Peyer's patch (tissue), 4 donors: ENCODE results near the gene SLC2A4RG.

ENCODE experiments used
- POLR2A ChIP-seq, 2 donors: fragments of 450-650 bp; IDR thresholded peaks; one replicate each; pipeline ENCODE4 v1.5.1; 2017; ENCODE audit warnings: antibody characterized with exemption in 2 of 2, mild to moderate bottlenecking in 2 of 2, moderate library complexity in 2 of 2
- TF ChIP-seq, protein P1 (sequence below), 6 experiments: fragments of 450-650 bp in 4 of 6; fragments of 200-600 bp in 2 of 6; sonication (generic) in 1 of 6; IDR thresholded peaks; one replicate each; pipeline ENCODE4 v1.5.1; 2017 to 2019; ENCODE audit warnings: antibody characterized with exemption in 6 of 6, mild to moderate bottlenecking in 3 of 6, moderate library complexity in 1 of 6

DNA sequence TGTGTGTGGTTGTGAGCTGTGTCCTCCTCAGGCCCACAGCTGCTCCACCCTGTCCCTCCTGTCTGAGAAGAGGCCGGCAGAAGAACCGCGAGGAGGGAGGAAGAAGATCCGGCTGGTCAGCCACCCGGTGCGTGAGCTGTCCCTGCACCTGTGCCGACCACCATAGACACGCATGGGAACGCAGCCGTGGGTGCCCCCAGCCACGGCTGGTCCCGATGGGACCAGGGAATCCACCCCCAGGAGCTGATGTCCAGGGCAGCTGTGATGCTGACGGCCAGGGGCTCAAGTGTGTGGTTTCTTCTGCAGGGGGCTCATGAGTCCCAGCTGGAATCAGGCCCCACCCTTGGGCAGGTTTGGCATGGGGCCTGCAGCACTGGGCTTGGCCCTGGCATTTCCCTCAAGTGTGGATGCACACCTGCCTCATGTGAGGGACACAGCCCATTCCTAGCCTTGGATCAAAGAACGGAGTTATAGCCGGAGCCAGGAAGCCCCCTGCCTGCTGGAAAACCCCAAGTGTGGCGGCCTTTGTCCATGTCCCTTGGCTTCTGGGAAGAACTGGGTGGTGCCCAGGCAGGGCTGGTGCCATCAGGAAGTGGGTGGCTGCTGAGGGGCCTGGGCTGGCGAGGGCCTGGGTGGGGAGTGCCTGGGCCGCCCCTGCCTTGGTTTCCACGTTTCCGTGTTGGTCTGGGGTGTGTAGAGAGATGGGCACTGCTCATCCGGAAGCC, 47.7 kb upstream of the SLC2A4RG start:
- TF ChIP-seq, protein P1, sequence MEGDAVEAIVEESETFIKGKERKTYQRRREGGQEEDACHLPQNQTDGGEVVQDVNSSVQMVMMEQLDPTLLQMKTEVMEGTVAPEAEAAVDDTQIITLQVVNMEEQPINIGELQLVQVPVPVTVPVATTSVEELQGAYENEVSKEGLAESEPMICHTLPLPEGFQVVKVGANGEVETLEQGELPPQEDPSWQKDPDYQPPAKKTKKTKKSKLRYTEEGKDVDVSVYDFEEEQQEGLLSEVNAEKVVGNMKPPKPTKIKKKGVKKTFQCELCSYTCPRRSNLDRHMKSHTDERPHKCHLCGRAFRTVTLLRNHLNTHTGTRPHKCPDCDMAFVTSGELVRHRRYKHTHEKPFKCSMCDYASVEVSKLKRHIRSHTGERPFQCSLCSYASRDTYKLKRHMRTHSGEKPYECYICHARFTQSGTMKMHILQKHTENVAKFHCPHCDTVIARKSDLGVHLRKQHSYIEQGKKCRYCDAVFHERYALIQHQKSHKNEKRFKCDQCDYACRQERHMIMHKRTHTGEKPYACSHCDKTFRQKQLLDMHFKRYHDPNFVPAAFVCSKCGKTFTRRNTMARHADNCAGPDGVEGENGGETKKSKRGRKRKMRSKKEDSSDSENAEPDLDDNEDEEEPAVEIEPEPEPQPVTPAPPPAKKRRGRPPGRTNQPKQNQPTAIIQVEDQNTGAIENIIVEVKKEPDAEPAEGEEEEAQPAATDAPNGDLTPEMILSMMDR (IDR thresholded peaks at IDR 0.05), result no peak
- no peak for TF ChIP-seq POLR2A (IDR thresholded peaks at IDR 0.05)
